GM20431 (cell line): ENCODE results near the gene PCAT7.
"Not testable (repeated sequence)": the region's sequence is repeated elsewhere in the genome, so short reads cannot be mapped to it uniquely, and the experiment has no call there.

ENCODE experiments used
- in situ Hi-C: fragments of 300-500 bp; cut with MseI, MboI; formaldehyde crosslinking; loops from one replicate; pipeline ENCODE4 v1.15.0; 2020; ENCODE audit warnings: low sequenced_read_pairs; ENCODE audit not compliant: unreplicated experiment

PCAT7 gene

GRCh38 chr9:94557376-94557775 is 2.5 kb downstream of the PCAT7 start:
- in situ Hi-C loops, result no loop called here

GRCh38 chr9:94560237-94560636 is 5.4 kb downstream of the PCAT7 start:
- in situ Hi-C loops, result no loop called here

- in situ Hi-C loops, result no loop called here
Measured at GRCh38 chr9:94563548-94563947, 8.7 kb downstream of the PCAT7 start.

- in situ Hi-C loops, result not testable (repeated sequence)
Measured at GRCh38 chr9:94564279-94564678, 9.4 kb downstream of the PCAT7 start.

- in situ Hi-C loops, result no loop called here
Measured at GRCh38 chr9:94566550-94566949, 11.7 kb downstream of the PCAT7 start.

- in situ Hi-C loops, result no loop called here
Measured at GRCh38 chr9:94567271-94567670, 12.4 kb downstream of the PCAT7 start.

GRCh38 chr9:94568250-94568889 is 13.5 kb downstream of the PCAT7 start:
- in situ Hi-C loops, result no loop called here

- in situ Hi-C loops, result no loop called here
Measured at GRCh38 chr9:94568972-94569712, 14.3 kb downstream of the PCAT7 start.

- in situ Hi-C loops, result no loop called here
Measured at GRCh38 chr9:94576131-94576530, 21.2 kb downstream of the PCAT7 start.

GRCh38 chr9:94577036-94577435 is 22.2 kb downstream of the PCAT7 start:
- in situ Hi-C loops, result no loop called here

- in situ Hi-C loops, result no loop called here
Measured at GRCh38 chr9:94577571-94577970, 22.7 kb downstream of the PCAT7 start.

- in situ Hi-C loops, result no loop called here
Measured at GRCh38 chr9:94581728-94582127, 26.8 kb downstream of the PCAT7 start.

- in situ Hi-C loops, result no loop called here
Measured at GRCh38 chr9:94584555-94584954, 29.7 kb downstream of the PCAT7 start.

GRCh38 chr9:94586316-94586715 is 31.4 kb downstream of the PCAT7 start:
- in situ Hi-C loops, result no loop called here

GRCh38 chr9:94586814-94587213 is 31.9 kb downstream of the PCAT7 start:
- in situ Hi-C loops, result no loop called here

- in situ Hi-C loops, result no loop called here
Measured at GRCh38 chr9:94588681-94589080, 33.8 kb downstream of the PCAT7 start.

GRCh38 chr9:94591046-94591545 is 36.2 kb downstream of the PCAT7 start:
- in situ Hi-C loops, result not testable (repeated sequence)

GRCh38 chr9:94591876-94592275 is 37.0 kb downstream of the PCAT7 start:
- in situ Hi-C loops, result no loop called here

- in situ Hi-C loops, result not testable (repeated sequence)
Measured at GRCh38 chr9:94592683-94593082, 37.8 kb downstream of the PCAT7 start.

- in situ Hi-C loops, result no loop called here
Measured at GRCh38 chr9:94593459-94594345, 38.8 kb downstream of the PCAT7 start, which contains the start of gene FBP2. TSS of gene FBP2 (minus strand) at chr9:94593824. CDS start at chr9:94593726, 98 bp downstream.
